Measurements from ENCODE around the gene FRYL.
"Not testable (repeated sequence)": the region's sequence is repeated elsewhere in the genome, so short reads cannot be mapped to it uniquely, and the experiment has no call there.

The FRYL gene

GRCh38 chr4:48664938-48665337 lies 115.1 kb downstream of the FRYL start:
- DNase-seq (ENCODE audit: low spot score), result no peak

GRCh38 chr4:48661391-48661790 lies 118.7 kb downstream of the FRYL start:
- DNase-seq (ENCODE audit: low spot score), result no peak

- no peak for DNase-seq (ENCODE audit: low spot score)
These were observed 119.7 kb downstream of the FRYL start for GRCh38 chr4:48660347-48660746.

GRCh38 chr4:48654015-48654664 lies 125.9 kb downstream of the FRYL start:
- DNase-seq (ENCODE audit: low spot score), result no peak

DNA sequence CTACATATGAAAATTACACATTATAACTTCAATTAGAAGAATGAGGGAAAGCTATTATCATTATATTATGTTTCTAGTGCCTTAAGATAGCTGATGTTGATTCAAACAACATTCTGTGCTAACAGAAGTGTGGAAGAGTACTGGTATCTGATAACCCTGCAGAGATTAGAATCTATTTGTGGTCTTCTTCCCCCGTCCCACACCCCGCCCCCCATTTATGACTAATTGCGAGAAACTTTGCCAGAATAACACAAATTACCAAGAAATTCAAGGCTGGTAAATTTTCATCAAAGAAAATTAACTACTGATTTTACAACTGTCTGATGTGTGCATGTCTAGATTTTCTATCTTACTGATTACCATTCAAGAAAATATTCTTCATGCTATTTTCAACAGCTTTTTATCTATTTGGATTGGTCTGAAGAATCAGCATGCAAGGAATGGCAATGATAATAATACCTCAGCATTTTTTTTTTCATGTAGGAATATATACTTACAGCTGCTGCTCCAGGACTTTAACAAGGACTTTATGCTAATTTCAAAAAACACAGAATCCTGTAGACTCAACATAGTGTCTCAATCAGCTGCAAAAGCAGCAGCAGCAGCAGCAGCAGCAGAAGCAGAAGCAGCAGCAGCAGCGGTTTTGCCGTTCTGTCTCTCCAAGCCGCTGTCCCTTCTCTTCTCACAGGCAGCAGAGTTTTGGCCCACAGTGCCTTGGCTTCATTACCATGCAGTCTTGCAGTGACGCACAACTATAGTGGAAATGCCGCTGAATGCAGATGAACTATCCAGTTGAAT lies 126.7 kb downstream of the FRYL start:
- peak; percentile 91 for DNase-seq (ENCODE audit: low spot score)

- DNase-seq (ENCODE audit: low spot score), result no peak
These were observed 128.2 kb downstream of the FRYL start for GRCh38 chr4:48651914-48652313.

- no peak for DNase-seq (ENCODE audit: low spot score)
These were observed 130.6 kb downstream of the FRYL start for GRCh38 chr4:48649505-48649904.

DNA sequence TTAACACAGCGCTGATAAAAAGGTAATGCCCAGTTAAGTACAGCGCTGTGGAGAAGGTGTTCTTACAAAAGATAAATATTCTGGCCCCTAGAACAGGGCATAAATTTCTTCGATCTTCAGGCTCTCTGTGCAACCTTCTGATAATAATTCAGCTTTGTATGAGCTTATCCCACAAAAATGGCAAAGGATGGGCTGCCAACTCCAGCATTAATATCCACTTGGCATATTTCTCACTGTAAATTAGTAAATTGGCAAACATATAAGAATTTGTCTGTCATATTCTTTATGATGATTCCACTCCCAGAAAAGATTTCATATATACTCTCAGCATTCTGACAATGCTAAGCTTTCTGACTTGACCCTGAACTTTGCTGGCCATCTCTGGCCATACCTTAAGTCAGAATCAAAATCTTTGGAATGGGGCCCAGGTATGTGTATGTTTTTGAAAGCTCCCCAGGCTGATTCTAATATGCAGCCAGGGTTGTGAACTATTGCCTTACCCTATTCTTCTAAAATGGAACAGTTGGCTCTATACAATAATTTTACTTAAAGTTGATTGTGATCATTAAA lies 134.8 kb downstream of the FRYL start:
- DNase-seq (ENCODE audit: low spot score), result no peak

GRCh38 chr4:48642421-48643374 lies 137.4 kb downstream of the FRYL start:
- DNase-seq (ENCODE audit: low spot score), result no peak

DNA sequence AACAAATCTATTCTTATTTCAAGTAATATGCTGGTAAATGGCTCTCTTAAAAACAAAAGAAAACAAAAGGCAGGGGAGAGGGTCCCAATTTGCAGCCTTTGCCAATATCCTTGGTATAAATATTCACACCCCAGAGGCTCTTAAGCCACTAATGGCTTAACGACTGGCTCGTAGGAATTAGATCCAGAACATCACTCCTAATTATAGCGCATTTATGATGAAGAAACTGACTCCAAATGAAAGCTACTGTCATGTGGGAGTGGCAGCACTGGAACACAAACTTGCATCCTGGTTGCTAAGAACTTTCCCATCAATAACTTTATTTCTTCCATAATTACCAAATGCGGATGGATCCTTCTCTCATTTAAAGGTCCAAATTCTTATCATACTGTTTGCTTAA lies 138.7 kb downstream of the FRYL start:
- DNase-seq (ENCODE audit: low spot score), result no peak

GRCh38 chr4:48640699-48641098 lies 139.4 kb downstream of the FRYL start:
- no peak for DNase-seq (ENCODE audit: low spot score)

GRCh38 chr4:48640225-48640624 lies 139.9 kb downstream of the FRYL start:
- no peak for DNase-seq (ENCODE audit: low spot score)

GRCh38 chr4:48639807-48640206 lies 140.3 kb downstream of the FRYL start:
- no peak for DNase-seq (ENCODE audit: low spot score)

- DNase-seq (ENCODE audit: low spot score), result not testable (repeated sequence)
These were observed 141.5 kb downstream of the FRYL start for GRCh38 chr4:48638586-48638985.

- no peak for DNase-seq (ENCODE audit: low spot score)
These were observed 143.2 kb downstream of the FRYL start for GRCh38 chr4:48636911-48637310.

- DNase-seq (ENCODE audit: low spot score), result peak; percentile 83
These were observed 144.1 kb downstream of the FRYL start for GRCh38 chr4:48635980-48636379.

DNA sequence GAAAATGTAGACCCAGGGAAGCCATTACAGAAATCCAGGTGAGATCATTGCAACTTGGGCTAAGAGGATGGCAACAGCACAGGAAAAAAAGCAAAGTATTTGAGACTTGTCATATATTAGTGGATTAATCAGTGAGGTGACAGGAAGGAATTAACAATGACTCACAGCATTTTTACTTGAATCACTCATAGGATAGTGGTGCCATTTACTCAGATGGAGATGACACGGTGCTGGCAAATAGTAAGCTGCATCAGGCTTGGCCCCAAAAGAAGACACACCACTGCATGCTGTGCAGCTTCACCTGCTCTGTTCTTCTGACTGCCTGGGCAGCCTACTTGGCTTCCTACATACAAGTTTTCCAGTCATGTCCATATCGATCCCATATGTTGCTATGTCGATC lies 144.8 kb downstream of the FRYL start:
- no peak for DNase-seq (ENCODE audit: low spot score)

GRCh38 chr4:48634688-48635308 lies 145.3 kb downstream of the FRYL start:
- DNase-seq (ENCODE audit: low spot score), result no peak

DNA sequence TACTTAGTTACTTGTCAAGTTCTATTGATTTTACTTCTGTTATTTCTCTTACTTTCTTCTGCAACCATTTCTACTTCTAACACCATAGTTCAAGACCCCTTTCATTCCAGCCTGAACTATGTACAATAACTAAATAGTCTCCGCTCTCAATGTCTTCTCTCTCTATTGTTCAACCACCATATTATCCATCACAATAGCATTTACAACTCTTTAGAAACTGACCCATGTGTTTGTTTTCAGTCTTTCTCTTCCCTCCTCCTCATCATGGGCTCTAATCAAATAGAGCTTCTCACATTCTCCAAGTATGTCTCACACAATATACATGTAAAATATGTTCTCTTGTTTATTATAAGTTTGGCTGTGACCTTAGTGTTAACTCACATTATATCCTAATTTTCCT lies 146.4 kb downstream of the FRYL start:
- no peak for DNase-seq (ENCODE audit: low spot score)

GRCh38 chr4:48629458-48629857 lies 150.6 kb downstream of the FRYL start:
- no peak for DNase-seq (ENCODE audit: low spot score)

- no peak for DNase-seq (ENCODE audit: low spot score)
These were observed 156.8 kb downstream of the FRYL start for GRCh38 chr4:48623182-48623780.
